Stimulated activated CD4-positive, alpha-beta T cell treated with anti-CD3 and anti-CD28 coated beads, Interleukin-1b, Interleukin-23, amount 100 ng/mL, for 4 hours (primary cell): Measurements from ENCODE around the gene NOL4L.
"Not testable (repeated sequence)": the region's sequence is repeated elsewhere in the genome, so short reads cannot be mapped to it uniquely, and the experiment has no call there.

Experiments used
- DNase-seq, 2 donors: peaks; one replicate each; pipeline ENCODE4 v3.0.0-alpha.2; 2020; ENCODE audit warnings: low read depth in 2 of 2

Gene NOL4L

GRCh38 chr20:32470025-32470861 lies 114.9 kb downstream of the NOL4L start:
- DNase-seq: no peak

- DNase-seq: no peak
Observed at GRCh38 chr20:32468860-32469259, 116.3 kb downstream of the NOL4L start.

GRCh38 chr20:32468313-32468640 lies 116.9 kb downstream of the NOL4L start:
- no peak for DNase-seq

- DNase-seq: no peak
Observed at GRCh38 chr20:32467506-32468312, 117.4 kb downstream of the NOL4L start.

- DNase-seq: no peak
Observed at GRCh38 chr20:32466739-32467505, 118.2 kb downstream of the NOL4L start.

GRCh38 chr20:32465901-32466675 lies 119.0 kb downstream of the NOL4L start:
- DNase-seq: not testable (repeated sequence)

- no peak for DNase-seq
Observed at GRCh38 chr20:32465092-32465900, 119.8 kb downstream of the NOL4L start.

- DNase-seq: no peak
Observed at GRCh38 chr20:32464401-32465091, 120.6 kb downstream of the NOL4L start.

- DNase-seq: no peak
Observed at GRCh38 chr20:32463642-32464400, 121.3 kb downstream of the NOL4L start.

- no peak for DNase-seq
Observed at GRCh38 chr20:32462900-32463641, 122.1 kb downstream of the NOL4L start.

- no peak for DNase-seq
Observed at GRCh38 chr20:32461836-32462600, 123.1 kb downstream of the NOL4L start.

- no peak for DNase-seq
Observed at GRCh38 chr20:32460683-32461320, 124.3 kb downstream of the NOL4L start.

- DNase-seq: no peak
Observed at GRCh38 chr20:32460231-32460630, 124.9 kb downstream of the NOL4L start.

- DNase-seq: no peak
Observed at GRCh38 chr20:32458837-32459220, 126.3 kb downstream of the NOL4L start.

- DNase-seq: no peak
Observed at GRCh38 chr20:32458061-32458836, 126.9 kb downstream of the NOL4L start.

- DNase-seq: no peak
Observed at GRCh38 chr20:32457479-32457986, 127.6 kb downstream of the NOL4L start.
